Vagina (tissue), 2 donors: ENCODE measurements around the gene NDUFV3. TPM values are rescaled to one million over a fixed set of nuclear protein-coding genes. Genes with fewer than 3 reads are reported as not detected.

ENCODE experiments used
- DNase-seq, 2 donors: peaks; one replicate each; pipeline ENCODE4 v3.0.0-alpha.2; 2017; ENCODE audit errors: extremely low spot score in 2 of 2
- H3K27ac ChIP-seq: fragments of 200-600 bp; sonication (generic); one replicate; pipeline ENCODE4 v1.5.1; 2019
- H3K27me3 ChIP-seq: fragments of 200-600 bp; sonication (generic); one replicate; pipeline ENCODE4 v1.5.1; 2019
- H3K36me3 ChIP-seq, 2 donors: fragments of 200-600 bp; sonication (generic); one replicate each; pipeline ENCODE4 v1.5.1; 2017 to 2019
- H3K4me1 ChIP-seq: fragments of 200-600 bp; sonication (generic); one replicate; pipeline ENCODE4 v1.5.1; 2019
- H3K4me3 ChIP-seq, 2 donors: fragments of 200-600 bp; sonication (generic); 1 replicate in 1 of 2; 2 replicates in 1 of 2; pipeline ENCODE4 v1.5.1; 2016 to 2019
- H3K9me3 ChIP-seq: fragments of 200-600 bp; sonication (generic); one replicate; pipeline ENCODE4 v1.5.1; 2019
- CTCF ChIP-seq, 3 experiments: fragments of 450-650 bp in 2 of 3; fragments of 200-600 bp in 1 of 3; sonication (generic) in 1 of 3; IDR thresholded peaks; one replicate each; pipeline ENCODE4 v1.5.1; 2017 to 2019; ENCODE audit warnings: antibody characterized with exemption in 3 of 3, mild to moderate bottlenecking in 2 of 3, moderate library complexity in 2 of 3
- POLR2A ChIP-seq, 2 donors: fragments of 450-650 bp; IDR thresholded peaks; one replicate each; pipeline ENCODE4 v1.6.1; 2017; ENCODE audit warnings: antibody characterized with exemption in 2 of 2, mild to moderate bottlenecking in 2 of 2, moderate library complexity in 2 of 2
- POLR2AphosphoS5 ChIP-seq, 2 donors: sonication (generic); formaldehyde crosslinking; IDR thresholded peaks; one replicate each; pipeline ENCODE4 v1.9.0; 2017; ENCODE audit warnings: antibody characterized with exemption in 2 of 2, mild to moderate bottlenecking in 2 of 2, low read depth in 1 of 2; ENCODE audit not compliant: insufficient read depth in 1 of 2
- intact Hi-C: fragments of 100-400 bp; cut with DNase I; formaldehyde crosslinking; loops from one replicate; pipeline ENCODE4 v1.15.1; 2023
- total RNA-seq: library from RNA; depleted of rRNA; stranded (reverse); fragments of >200 nt; gene quantifications from one replicate; pipeline ENCODE4 v1.2.3, GENCODE V29; 2016

Gene NDUFV3
- total RNA-seq, 1 donor from 2014 or later = 48.4 TPM

DNA sequence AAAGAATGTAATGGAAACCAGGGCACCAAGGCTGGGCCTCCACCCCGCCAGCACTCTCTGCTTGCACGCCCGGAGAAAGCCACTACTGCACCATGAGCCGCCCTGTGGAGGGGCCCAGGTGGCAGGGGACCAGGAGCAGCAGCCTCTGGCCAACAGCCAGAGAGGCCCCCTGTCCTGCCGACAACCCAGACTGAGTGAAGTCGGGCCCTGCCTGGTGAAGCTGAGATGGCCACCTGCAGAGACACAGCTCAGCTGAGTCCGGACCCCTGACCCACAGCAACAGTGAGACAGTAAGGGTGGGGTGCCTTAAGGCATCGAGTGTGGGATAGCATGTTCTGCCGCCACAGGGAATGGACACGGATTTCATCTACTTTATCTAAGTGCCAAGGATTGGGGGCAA is 42.6 kb upstream of the NDUFV3 start:
- peaks cover 0 to 73% of the 10 kb centered on the region in 2 donors for H3K36me3 ChIP-seq
- TF ChIP-seq POLR2A (IDR thresholded peaks at IDR 0.05) (no peak), CTCF (IDR thresholded peaks at IDR 0.05) (no peak), POLR2AphosphoS5 (IDR thresholded peaks at IDR 0.05; ENCODE audit: insufficient read depth in 1 of 2, low read depth in 1 of 2) (no peak)
- H3K9me3 ChIP-seq = no peaks in the 10 kb centered on the region
- H3K27ac ChIP-seq = no peak overlapping the region
- DNase-seq = no peak
- no peak overlapping the region for H3K4me3 ChIP-seq
- no peaks in the 10 kb centered on the region for H3K27me3 ChIP-seq
- intact Hi-C loops = no loop called here
- H3K4me1 ChIP-seq = no peaks in the 10 kb centered on the region

DNA sequence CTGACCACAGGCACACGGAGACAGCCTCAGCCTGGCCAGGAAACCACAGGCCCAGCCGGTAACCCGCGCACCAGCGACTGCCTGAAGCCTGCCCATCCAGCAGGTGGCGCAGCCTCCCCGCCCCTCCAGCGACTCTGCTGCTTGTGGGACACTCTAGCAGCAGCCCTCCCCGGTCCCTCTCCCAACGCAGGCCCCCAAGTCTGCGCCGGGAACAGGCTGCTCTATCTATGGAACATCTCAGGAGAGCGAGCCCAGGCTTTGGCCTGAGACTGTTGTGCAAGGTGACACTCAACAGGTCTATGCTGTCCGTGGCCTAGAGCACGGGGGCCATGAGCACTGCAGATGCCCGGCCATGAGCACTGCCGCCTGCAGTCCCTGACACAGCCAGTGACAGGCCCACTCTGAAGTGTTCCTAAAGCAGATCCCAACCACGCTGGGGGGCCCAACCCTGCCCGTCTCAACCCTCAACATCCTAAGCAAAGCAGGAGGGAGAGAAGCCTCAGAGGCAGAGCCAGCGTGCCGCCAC is 42.2 kb upstream of the NDUFV3 start:
- intact Hi-C loops = no loop called here

DNA sequence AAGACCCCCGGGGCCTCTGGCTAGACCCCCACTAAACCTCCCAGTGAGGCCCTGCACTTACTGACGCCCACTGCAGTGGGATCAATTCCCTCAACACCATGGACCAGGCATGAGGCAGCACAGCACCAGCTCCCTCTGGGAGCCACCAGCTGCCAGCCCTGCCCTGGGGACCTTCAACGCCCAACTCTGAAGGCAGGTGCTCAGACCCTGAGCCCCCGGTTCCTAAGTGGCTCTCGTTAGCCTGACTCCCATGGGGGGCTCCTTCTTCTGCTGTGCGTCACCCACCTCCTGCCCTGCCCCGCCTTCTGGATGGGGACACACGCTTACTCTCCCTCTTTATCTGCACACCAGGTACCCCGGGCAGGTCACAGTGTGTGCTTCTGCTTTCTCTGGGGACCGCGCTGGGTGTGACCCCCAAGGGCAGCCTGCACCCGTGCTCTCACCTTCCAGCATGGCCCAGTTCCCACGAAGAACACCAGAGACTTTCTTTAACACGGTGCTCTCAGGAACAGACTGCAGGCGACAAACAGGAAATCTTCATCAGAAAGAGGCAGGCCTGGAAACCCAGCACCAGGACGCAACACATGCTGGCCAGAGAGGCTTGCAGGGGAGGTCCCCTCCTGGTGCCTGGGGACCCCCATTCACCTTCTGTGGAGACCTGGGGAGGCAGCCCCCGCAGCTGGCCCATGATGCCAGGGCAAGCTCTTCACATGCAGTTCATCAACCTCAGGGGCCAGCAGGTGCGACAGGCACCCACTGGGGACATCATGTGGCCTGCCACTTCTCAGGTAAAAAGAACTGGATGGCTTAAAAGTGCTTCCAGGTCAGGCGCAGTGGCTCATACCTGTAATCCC is 41.1 kb upstream of the NDUFV3 start:
- no peak overlapping the region for H3K27ac ChIP-seq
- DNase-seq = no peak
- intact Hi-C loops = no loop called here
- no peaks in the 10 kb centered on the region for H3K9me3 ChIP-seq
- H3K4me1 ChIP-seq = no peaks in the 10 kb centered on the region
- peaks cover 0 to 77% of the 10 kb centered on the region in 2 donors for H3K36me3 ChIP-seq
- no peak overlapping the region for H3K4me3 ChIP-seq
- no peaks in the 10 kb centered on the region for H3K27me3 ChIP-seq
- no peak for TF ChIP-seq CTCF (IDR thresholded peaks at IDR 0.05)
- no peak for TF ChIP-seq POLR2A (IDR thresholded peaks at IDR 0.05)
- TF ChIP-seq POLR2AphosphoS5 (IDR thresholded peaks at IDR 0.05; ENCODE audit: insufficient read depth in 1 of 2, low read depth in 1 of 2) = no peak

More for the DNA sequence above, 42.2 kb upstream of the NDUFV3 start:
- H3K4me1 ChIP-seq = no peaks in the 10 kb centered on the region
- H3K4me3 ChIP-seq = no peak overlapping the region
- H3K9me3 ChIP-seq = no peaks in the 10 kb centered on the region
- H3K36me3 ChIP-seq = peaks cover 0 to 73% of the 10 kb centered on the region in 2 donors
- H3K27ac ChIP-seq = no peak overlapping the region
- TF ChIP-seq CTCF (IDR thresholded peaks at IDR 0.05) = peak in 1 of 3 experiments; percentile 9
- TF ChIP-seq POLR2AphosphoS5 (IDR thresholded peaks at IDR 0.05; ENCODE audit: insufficient read depth in 1 of 2, low read depth in 1 of 2) = no peak
- no peaks in the 10 kb centered on the region for H3K27me3 ChIP-seq
- DNase-seq = no peak

DNA sequence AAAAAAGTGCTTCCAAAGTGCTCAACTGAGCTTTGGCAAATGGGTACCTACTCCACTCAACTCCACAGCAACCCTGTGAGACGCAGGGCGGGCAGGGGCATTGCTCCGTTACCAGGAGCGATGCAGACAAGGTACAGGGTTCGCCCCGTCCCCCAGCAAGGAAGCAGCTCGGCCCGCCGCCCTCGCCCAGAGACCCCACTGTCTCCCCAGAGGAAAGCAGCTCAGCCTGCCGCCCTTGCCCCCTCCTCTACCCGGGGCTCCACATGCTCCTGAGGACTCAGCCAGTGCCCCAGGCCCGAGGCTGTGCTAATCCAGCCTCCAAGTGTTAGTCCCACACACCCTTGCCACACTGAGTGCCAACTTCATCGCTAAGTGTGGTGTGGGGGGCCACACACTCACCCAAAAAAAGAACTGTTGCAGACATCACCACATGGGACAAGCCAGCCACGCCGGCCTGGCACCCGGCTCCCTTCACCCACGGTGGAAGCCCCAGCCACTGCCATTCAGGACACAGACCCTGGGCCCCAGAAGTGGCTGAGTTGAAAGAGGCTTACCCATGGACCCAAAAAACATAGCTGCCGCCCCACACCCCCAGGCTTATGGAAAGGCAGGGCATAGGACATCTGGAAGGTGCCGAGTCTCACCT is 40.1 kb upstream of the NDUFV3 start:
- Histone ChIP-seq H3K4me3 (no peak overlapping the region), H3K36me3 (peaks cover 0 to 85% of the 10 kb centered on the region in 2 donors), H3K4me1 (no peaks in the 10 kb centered on the region), H3K9me3 (no peaks in the 10 kb centered on the region), H3K27me3 (no peaks in the 10 kb centered on the region), H3K27ac (no peak overlapping the region)
- no peak for TF ChIP-seq POLR2AphosphoS5 (IDR thresholded peaks at IDR 0.05; ENCODE audit: insufficient read depth in 1 of 2, low read depth in 1 of 2)
- intact Hi-C loops = no loop called here
- DNase-seq = no peak

DNA sequence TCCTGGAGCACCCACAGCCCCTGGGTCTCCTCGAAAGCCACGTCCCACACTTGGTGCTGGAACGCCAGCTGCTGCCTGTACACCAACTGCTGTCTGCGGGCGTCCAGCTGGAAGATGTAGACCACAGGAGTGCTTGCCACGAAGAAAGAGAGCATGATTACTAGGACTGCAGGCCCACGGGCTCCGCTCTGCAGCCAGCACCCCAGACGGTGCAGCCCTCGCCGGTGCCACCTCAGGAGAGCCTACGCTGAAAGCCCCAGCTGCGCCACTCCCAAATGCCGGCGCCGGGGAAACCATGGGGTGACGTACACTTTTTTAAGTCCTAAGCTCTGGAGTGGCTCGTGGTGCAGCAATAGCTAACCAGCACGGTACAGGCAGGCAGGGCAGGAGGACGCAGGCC is 39.5 kb upstream of the NDUFV3 start:
- intact Hi-C loops = no loop called here
- no peak for DNase-seq
- H3K4me3 ChIP-seq = no peak overlapping the region
- no peak for TF ChIP-seq POLR2A (IDR thresholded peaks at IDR 0.05)
- no peak for TF ChIP-seq CTCF (IDR thresholded peaks at IDR 0.05)
- TF ChIP-seq POLR2AphosphoS5 (IDR thresholded peaks at IDR 0.05; ENCODE audit: insufficient read depth in 1 of 2, low read depth in 1 of 2) = no peak
- H3K4me1 ChIP-seq = no peaks in the 10 kb centered on the region
- H3K27ac ChIP-seq = no peak overlapping the region
- no peaks in the 10 kb centered on the region for H3K27me3 ChIP-seq
- no peaks in the 10 kb centered on the region for H3K9me3 ChIP-seq
- H3K36me3 ChIP-seq = peaks cover 0 to 91% of the 10 kb centered on the region in 2 donors
